ENCODE data around the gene TFCP2.
"Not testable (repeated sequence)": the region's sequence is repeated elsewhere in the genome, so short reads cannot be mapped to it uniquely, and the experiment has no call there.

The TFCP2 gene, protein sequence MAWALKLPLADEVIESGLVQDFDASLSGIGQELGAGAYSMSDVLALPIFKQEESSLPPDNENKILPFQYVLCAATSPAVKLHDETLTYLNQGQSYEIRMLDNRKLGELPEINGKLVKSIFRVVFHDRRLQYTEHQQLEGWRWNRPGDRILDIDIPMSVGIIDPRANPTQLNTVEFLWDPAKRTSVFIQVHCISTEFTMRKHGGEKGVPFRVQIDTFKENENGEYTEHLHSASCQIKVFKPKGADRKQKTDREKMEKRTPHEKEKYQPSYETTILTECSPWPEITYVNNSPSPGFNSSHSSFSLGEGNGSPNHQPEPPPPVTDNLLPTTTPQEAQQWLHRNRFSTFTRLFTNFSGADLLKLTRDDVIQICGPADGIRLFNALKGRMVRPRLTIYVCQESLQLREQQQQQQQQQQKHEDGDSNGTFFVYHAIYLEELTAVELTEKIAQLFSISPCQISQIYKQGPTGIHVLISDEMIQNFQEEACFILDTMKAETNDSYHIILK

GRCh38 chr12:51172515-51173431, at the start of gene TFCP2:
Gene TFCP2 (minus strand): TSS chr12:51173135. CDS start chr12:51172422, 713 bp downstream.
- peak; percentile 74 for DNase-seq (ENCODE audit: low spot score)

- DNase-seq (ENCODE audit: low spot score): no peak
Observed at GRCh38 chr12:51222461-51222860, 49.5 kb upstream of the TFCP2 start.

- DNase-seq (ENCODE audit: low spot score): not testable (repeated sequence)
Observed at GRCh38 chr12:51219857-51220256, 46.9 kb upstream of the TFCP2 start.

- DNase-seq (ENCODE audit: low spot score): no peak
Observed at GRCh38 chr12:51219322-51219721, 46.4 kb upstream of the TFCP2 start.

- peak; percentile 72 for DNase-seq (ENCODE audit: low spot score)
Observed at GRCh38 chr12:51218607-51219161, 45.7 kb upstream of the TFCP2 start.

DNA sequence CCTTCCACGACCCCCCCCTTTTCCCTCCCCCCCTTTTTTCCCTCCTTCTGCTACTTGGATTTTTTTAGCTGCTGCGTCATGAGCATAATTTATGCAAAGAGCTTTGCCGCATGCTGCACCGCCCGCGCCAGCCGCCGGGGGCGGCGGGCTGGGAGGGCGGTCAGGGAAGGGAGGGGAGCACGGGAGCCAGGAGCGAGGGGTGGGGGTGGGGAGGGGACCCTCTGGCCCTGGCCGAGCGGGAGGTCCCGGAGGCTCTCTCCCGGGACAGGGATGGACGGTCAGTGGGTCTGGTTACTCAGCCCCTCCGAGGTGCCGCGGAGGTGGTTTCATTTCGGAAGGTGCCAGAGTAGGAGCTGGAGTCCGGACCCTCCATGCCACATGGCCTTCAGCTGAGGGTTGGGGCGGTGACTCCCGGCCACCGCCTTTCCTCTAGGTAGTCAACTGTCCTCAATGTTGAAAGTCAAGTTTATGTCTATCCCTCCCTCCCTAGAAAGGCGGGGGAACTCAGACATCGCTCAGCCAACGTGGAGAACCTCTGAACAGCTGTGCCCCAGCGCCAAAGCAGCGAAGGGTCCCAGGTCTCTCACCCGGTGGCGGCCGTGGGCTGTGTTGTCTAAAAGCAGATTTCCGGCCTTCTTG, 45.2 kb upstream of the TFCP2 start, which contains the start of gene POU6F1:
POU6F1 (minus strand) TSS at position 95 of the 639 bp plus-strand sequence. CDS start 11,226 bp downstream, outside the sequence.
- peak; percentile 92 for DNase-seq (ENCODE audit: low spot score)

DNA sequence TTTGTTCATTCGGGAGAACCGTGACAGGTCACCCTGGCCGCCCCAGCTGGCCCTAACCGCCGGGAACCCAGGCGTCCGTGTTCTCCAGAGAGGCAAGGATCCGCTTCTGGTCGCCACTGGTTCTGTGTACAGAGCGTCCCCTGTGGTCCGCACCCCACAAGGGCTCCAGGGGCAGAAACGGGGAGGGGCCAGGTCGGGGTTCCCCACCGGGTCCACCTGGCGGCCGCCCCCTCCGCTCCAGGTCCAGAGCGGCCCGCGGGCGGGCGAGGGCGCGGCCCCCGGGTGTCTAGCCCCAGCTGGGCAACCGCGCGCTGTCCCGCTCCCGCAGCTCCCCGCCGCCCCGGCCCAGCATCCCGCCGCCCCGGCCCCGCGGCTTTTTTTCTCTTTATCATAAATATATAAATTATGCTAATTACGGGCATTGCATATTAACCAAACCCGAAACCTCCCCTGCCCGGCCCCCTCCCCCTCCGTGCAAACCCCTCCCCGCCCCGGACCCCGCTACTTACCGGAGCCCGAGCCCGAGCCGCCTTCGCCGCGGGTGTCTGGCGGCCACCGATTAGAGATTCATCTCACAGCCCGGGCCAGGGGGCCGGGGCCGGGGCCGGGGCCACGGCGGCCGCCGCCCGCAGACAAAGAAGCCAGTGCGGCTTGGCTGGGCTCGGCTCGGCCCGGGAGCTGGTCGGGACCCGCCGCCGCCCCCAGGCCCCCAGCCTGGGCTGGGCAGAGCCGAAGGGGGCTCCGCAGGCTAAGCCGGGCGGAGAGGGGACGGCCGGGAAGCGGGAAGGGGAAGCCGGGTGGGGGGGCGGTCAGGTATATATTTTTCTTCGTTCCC, 44.4 kb upstream of the TFCP2 start:
- peak; percentile 73 for DNase-seq (ENCODE audit: low spot score)

DNA sequence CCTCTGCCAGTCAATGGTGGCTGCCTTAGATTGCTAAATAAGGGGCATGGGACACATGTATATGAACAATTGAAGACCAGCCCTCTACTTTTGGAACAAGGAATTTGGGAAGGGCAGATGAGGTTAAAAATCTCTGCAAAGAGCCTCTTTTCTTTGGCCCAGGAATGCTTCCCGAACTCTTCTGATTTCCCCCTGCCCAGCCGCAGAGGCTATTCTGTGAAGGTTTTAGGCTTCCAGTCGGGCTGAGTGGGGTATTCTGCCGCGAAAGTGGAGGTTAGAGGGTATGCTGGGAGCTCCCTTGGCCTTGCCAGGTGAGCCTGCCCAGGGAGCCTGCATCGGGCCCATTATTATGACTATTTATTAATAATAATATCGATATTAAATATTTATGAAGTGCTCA, 43.7 kb upstream of the TFCP2 start:
- DNase-seq (ENCODE audit: low spot score): no peak

DNA sequence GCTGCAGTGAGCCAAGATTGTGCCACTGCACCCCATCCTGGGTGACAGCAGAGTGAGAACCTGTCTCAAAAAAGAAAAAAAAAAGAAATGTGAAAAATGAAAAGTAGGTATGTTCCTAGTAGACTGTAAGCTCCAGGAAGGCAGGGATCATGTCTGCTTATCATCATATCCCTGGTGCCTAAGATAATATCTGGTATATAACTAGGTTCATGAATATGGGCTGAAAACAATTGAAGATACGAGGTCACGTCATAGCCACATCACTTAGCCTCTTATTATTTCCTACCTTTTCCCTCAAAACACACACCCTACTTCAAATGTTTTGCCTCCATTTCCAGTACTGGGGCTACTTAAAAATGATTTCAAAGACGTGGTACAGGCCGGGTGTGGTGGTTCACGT, 42.0 kb upstream of the TFCP2 start:
- no peak for DNase-seq (ENCODE audit: low spot score)

GRCh38 chr12:51210690-51211395, 37.9 kb upstream of the TFCP2 start:
- no peak for DNase-seq (ENCODE audit: low spot score)

DNA sequence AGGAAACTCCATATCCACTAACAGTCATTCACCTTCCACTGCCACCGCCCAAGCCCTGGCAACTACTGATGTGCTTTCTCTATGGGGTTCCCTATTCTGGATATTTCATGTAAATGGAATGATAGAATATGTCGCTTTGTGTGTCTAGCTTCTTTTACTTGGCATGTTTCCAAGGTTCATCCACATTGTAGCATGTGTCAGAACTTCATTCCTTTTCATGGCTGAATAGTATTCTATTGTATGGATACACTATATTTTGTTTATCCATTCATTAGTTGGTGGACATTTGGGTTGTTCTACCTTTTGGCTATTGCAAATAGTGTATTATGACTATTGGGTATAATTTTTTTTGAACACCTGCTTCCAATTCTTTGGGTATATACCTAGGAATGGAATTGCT, 36.3 kb upstream of the TFCP2 start:
- no peak for DNase-seq (ENCODE audit: low spot score)

DNA sequence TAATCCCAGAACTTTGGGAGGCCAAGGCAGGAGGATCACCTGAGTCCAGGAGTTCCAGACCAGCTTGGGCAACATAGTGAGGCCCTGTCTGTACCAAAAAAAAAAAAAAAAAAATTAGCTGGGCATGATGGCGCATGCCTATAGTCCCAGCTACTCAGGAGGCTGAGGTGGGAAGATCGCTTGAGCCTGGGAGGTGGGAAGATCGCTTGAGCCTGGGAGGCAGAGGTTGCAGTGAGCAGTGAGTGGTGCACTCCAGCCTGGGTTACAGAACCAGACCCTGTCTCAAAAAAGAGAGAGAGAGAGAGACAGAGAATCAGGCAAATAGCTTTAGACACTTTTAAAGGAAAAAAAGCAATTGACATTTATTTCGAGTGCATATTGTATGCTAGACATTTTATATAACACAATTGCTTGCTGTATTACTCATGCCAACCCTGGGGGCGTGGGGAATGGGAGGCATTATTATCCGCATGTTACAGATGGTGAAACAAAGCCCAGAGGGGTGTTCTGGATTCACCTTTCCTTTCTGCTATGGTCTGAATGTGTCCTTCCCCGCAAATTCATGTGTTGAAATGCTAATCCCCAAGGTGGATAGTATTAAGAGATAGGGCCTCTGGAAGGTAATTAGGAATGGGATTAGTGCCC, 35.2 kb upstream of the TFCP2 start:
- DNase-seq (ENCODE audit: low spot score): no peak

GRCh38 chr12:51205350-51205749, 32.4 kb upstream of the TFCP2 start:
- no peak for DNase-seq (ENCODE audit: low spot score)

DNA sequence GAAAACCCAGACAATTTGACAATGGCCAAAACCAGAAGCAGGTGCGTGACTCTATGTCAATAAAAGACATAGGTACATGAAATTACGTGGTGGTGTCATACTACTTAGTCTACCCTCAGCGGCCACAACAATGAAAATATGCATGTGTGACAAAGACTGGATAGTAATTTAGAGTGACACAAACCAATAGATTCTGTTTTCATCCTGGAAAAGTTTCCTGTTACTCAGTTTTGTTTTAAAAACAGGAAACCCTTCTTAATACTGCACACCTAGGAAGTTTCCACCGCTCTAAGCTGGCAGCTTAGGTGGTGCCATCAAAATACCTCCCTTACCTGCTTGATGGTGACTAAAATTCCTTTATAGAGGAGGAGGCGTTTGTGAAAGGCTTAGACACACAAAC, 29.8 kb upstream of the TFCP2 start:
- DNase-seq (ENCODE audit: low spot score): no peak

DNA sequence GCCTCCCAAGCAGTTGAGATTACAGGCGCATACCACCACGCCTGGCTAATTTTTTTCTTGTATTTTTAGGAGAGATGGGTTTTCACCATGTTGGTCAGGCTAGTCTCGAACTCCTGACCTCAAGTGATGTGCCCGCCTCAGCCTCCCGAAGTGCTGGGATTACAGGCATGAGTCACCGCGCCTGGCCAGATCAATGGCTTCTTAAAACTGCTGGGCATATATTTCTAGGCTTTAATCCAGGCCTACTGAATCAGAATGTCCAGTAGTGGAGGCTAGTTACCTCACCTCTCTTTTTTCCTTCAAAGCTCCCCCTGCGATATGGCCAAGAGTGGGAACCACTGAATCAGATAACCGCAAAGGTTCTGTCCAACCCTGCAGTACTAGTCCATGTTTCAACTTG, 27.9 kb upstream of the TFCP2 start:
- no peak for DNase-seq (ENCODE audit: low spot score)

GRCh38 chr12:51200156-51200555, 27.2 kb upstream of the TFCP2 start:
- DNase-seq (ENCODE audit: low spot score): no peak

DNA sequence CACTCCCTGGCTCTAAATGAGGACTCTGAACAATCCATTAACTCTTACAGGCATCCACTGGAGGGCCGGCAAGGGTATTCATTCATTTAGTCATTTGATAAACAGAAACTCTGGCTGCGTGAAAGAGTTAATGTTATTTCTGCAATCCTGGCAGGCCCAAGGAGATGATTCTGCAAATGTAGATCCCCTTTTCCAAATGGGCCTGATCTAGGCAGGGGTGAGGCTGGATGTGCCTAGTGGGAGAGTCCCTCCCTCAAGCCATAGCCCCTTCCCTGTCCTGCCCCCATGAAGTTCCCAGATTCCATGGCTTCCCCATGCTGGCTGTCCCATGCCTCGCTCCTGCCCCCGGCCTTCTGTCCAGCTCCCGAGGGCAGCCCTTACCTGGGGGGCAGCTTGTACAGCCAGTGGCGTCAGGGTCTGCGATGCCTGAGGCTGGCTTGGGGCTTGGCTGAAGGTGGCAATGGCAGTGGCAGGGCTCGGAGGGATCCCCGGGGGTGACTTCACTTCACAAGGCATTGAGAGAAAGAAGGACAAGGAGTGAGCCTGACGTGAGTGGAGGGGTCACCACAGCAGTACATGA, 26.5 kb upstream of the TFCP2 start:
- no peak for DNase-seq (ENCODE audit: low spot score)

DNA sequence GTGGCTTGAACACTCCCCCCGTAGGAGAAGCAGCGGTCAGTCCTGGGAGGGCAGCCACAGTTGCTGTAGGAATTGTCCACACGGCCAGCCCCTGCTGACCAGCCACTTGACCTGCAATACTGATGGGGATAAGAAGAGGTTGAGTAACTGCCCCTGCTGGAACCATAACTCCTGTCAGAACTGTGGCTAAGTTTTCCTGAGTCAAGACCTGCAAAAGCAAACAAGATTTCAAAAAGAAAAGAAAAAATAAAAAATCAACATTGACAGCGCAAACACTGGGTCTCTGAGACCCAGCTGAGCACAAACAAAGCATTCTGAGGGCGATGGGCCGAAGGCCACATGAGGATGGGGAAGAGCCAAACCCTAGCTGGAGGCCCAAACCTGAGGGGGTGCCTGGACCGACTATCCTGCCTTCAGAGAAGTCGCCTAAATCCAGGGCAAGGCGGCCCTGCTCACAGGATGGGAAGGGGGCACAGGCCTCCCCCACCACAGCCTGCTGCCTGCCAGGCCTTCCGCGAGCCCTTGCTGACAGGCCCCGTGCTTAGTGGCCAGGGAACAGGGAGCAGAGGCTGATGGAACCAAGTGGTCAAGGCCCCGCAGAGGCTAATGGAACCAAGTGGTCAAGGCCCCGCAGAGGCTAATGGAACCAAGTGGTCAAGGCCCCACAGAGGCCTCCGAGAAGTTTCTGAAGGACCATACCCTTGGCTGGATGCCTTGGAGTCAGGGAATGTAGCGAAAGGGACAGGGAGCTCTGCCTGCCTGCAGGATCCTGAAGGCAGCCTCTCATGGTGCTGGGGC, 25.8 kb upstream of the TFCP2 start:
- DNase-seq (ENCODE audit: low spot score): peak; percentile 49

All from HuH-7.5 (cell line).